Activated B cell treated with CpG ODN at 0.5 μM for 24 hours (primary cell): ENCODE measurements around the gene MRPL2. TPM values are rescaled to one million over a fixed set of nuclear protein-coding genes. Genes with fewer than 3 reads are reported as not detected.

ENCODE experiments used
- ATAC-seq: fragments of 200-7000 bp; cut with Tn5 transposase; one replicate; pipeline ENCODE4 v1.10.0; 2021; ENCODE audit warnings: low read depth, mild to moderate bottlenecking, moderate library complexity
- CTCF ChIA-PET: fragments of 350-600 bp; sonication (Branson Sonifier 250); formaldehyde crosslinking; loops from one replicate; lab custom pipeline; 2021; ENCODE audit warnings: antibody characterized with exemption; lab: Charles Lee
- POLR2A ChIA-PET: fragments of 350-600 bp; sonication (Branson Sonifier 250); formaldehyde crosslinking; loops from one replicate; lab custom pipeline; 2021; ENCODE audit warnings: antibody characterized with exemption; lab: Charles Lee
- DNase-seq: peaks from one replicate; pipeline ENCODE4 v3.0.0; 2022
- H3K27ac Mint-ChIP-seq: one replicate; pipeline ENCODE4 v1.8.0; 2020; ENCODE audit warnings: mixed read lengths
- H3K27me3 Mint-ChIP-seq: one replicate; pipeline ENCODE4 v1.8.0; 2021; ENCODE audit warnings: mixed read lengths
- H3K36me3 Mint-ChIP-seq: one replicate; pipeline ENCODE4 v1.8.0; 2021; ENCODE audit warnings: low read depth, mixed read lengths
- H3K4me1 Mint-ChIP-seq: one replicate; pipeline ENCODE4 v1.8.0; 2021; ENCODE audit warnings: mixed read lengths
- H3K4me3 Mint-ChIP-seq: one replicate; pipeline ENCODE4 v1.8.0; 2020; ENCODE audit warnings: mild to moderate bottlenecking, mixed read lengths
- H3K9me3 Mint-ChIP-seq: one replicate; pipeline ENCODE4 v1.8.0; 2020; ENCODE audit warnings: mixed read lengths
- intact Hi-C: fragments of 100-400 bp; cut with micrococcal nuclease; formaldehyde crosslinking; loops from one replicate; pipeline ENCODE4 v1.15.1; 2024
- total RNA-seq: library from RNA; stranded (reverse); gene quantifications from 2 replicates; pipeline ENCODE4 v1.2.3, GENCODE V29; 2022
- TF ChIP-seq, protein P1 (sequence below): fragments of 200-600 bp; IDR thresholded peaks from one replicate; pipeline ENCODE4 v1.8.0; 2022; ENCODE audit warnings: antibody characterized with exemption, mild to moderate bottlenecking

MRPL2 gene
- total RNA-seq: 43.9 and 47.8 TPM in 2 replicates

DNA sequence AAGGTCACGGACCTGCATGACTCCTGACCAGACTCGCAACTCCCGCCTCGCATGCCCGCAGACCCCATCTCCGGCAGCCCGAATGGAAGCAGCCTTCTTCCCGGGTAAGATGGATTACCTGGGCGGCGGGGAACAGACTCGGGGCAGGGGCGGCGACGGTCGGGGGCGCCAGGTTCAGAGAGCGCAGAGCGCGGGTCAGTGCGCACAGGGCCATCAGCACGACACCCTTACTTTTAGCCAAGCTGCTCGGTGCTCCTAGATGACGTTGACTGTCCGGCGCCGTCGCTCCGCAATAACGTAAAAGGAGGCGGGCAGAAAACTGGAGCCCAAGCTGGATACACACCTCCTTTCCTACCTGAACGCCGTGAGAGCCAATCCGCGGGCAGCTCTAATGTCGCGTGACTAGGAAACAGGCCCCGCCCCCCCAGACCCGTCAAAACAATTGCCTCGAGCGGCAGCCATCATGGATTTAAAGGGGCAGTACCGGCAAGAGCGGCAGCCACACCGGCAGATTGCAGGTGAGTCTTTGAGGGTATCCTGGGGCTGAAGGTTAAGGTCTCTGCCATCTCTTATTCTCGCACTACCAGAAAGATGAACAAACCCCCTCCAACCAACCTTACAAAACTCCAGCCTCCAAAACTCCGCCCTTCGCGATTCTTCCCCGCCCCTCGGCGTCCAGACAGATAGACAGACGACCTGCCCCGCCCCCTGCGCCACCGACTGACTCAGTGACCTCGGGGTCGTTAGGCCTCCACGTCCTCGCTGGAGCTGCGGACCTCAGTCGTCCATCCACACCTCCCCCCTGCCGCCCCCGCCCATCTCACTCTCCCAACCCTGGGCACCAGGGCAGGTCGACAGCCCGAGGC lies at the start of gene MRPL2, which contains the start of gene KLC4:
MRPL2 (minus strand) TSS at position 267 of the 866 bp plus-strand sequence; CDS start at position 214, 53 bp downstream.
KLC4 (plus strand) TSS at position 464 of the 866 bp plus-strand sequence. CDS start 1,705 bp downstream, outside the sequence.
- CTCF ChIA-PET: interaction anchor here (0.6 kb wide), 1 partner anchor 49 kb away, joined by 5 read pairs; no protein-coding TSS in a partner anchor
- POLR2A ChIA-PET: interaction anchor here (0.5 to 2.9 kb wide), 28 partner anchors 10 to 1035 kb away, joined by 3 to 33 read pairs (median 4); partner anchors contain the start of genes CNPY3, CUL9, KLHDC3 and MEA1
- Mint-ChIP-seq H3K36me3 (peaks cover 43% of the 10 kb centered on the region), H3K27ac (peak within 1 kb of the TSS; percentile 97), H3K4me1 (peaks cover 38% of the 10 kb centered on the region), H3K27me3 (no peaks in the 10 kb centered on the region), H3K9me3 (no peaks in the 10 kb centered on the region), H3K4me3 (peak within 1 kb of the TSS; percentile 95)
- intact Hi-C loops: loop anchor here (1.0 to 10.0 kb wide), 12 partner anchors 27 to 517 kb away; partner anchors contain the start of genes BICRAL, CNPY3, CUL9 and DNPH1
- ATAC-seq (peak; percentile 97), DNase-seq (peak; percentile 94)
- TF ChIP-seq, protein P1, sequence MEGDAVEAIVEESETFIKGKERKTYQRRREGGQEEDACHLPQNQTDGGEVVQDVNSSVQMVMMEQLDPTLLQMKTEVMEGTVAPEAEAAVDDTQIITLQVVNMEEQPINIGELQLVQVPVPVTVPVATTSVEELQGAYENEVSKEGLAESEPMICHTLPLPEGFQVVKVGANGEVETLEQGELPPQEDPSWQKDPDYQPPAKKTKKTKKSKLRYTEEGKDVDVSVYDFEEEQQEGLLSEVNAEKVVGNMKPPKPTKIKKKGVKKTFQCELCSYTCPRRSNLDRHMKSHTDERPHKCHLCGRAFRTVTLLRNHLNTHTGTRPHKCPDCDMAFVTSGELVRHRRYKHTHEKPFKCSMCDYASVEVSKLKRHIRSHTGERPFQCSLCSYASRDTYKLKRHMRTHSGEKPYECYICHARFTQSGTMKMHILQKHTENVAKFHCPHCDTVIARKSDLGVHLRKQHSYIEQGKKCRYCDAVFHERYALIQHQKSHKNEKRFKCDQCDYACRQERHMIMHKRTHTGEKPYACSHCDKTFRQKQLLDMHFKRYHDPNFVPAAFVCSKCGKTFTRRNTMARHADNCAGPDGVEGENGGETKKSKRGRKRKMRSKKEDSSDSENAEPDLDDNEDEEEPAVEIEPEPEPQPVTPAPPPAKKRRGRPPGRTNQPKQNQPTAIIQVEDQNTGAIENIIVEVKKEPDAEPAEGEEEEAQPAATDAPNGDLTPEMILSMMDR: no peak

DNA sequence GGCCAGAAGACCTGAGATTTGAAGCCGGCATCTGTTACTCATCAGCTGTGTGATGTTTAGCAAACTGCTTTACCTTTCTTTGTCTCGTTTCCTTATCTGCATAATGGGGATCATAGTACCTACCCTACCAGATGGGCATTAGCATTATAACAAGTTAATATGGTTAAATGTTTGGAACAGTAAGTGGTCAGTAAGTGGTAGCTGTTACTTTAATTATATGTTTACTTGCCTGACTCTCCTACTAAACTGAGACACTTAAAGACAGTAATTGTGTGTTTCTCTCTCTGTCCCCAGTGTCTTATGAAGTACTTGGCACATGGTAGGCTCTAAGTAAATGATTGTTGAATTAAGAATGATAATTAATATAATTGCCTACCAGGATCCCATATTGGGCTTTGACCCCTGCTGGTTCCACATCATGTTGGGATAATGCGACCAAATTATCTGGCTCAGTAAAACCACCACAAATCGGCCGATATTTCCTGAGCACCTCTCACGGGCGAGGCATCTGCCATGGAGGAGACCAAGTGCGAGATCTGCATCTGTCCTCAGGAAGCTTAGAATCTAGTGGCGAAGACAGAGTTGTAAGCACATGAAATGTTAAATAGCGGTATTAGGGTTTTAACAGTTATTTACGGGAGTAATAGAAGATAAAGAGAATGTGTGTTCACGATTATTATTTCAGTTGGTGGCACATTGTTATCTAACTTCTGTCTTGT lies 48.3 kb upstream of the MRPL2 start:
- ATAC-seq (no peak), DNase-seq (no peak)
- ChIA-PET POLR2A (interaction anchor here (0.5 kb wide), 1 partner anchor 162 kb away, joined by 6 read pairs; no protein-coding TSS in a partner anchor), CTCF (no interaction called here)
- intact Hi-C loops: no loop called here
- H3K36me3 Mint-ChIP-seq: no peaks in the 10 kb centered on the region
- H3K4me3 Mint-ChIP-seq: no peak overlapping the region
- H3K27ac Mint-ChIP-seq: no peak overlapping the region
- TF ChIP-seq, protein P1: no peak
- no peaks in the 10 kb centered on the region for H3K4me1 Mint-ChIP-seq
- H3K27me3 Mint-ChIP-seq: no peaks in the 10 kb centered on the region
- H3K9me3 Mint-ChIP-seq: no peaks in the 10 kb centered on the region

GRCh38 chr6:43105538-43106222 lies 46.4 kb upstream of the MRPL2 start:
- TF ChIP-seq, protein P1: no peak
- POLR2A ChIA-PET: interaction anchor here (0.5 kb wide), 1 partner anchor 349 kb away, joined by 3 read pairs; no protein-coding TSS in a partner anchor
- H3K9me3 Mint-ChIP-seq: no peaks in the 10 kb centered on the region
- no peaks in the 10 kb centered on the region for H3K4me1 Mint-ChIP-seq
- H3K4me3 Mint-ChIP-seq: no peak overlapping the region
- H3K36me3 Mint-ChIP-seq: no peaks in the 10 kb centered on the region
- DNase-seq (no peak), ATAC-seq (no peak)
- no peaks in the 10 kb centered on the region for H3K27me3 Mint-ChIP-seq
- intact Hi-C loops: no loop called here
- no peak overlapping the region for H3K27ac Mint-ChIP-seq
- CTCF ChIA-PET: no interaction called here

DNA sequence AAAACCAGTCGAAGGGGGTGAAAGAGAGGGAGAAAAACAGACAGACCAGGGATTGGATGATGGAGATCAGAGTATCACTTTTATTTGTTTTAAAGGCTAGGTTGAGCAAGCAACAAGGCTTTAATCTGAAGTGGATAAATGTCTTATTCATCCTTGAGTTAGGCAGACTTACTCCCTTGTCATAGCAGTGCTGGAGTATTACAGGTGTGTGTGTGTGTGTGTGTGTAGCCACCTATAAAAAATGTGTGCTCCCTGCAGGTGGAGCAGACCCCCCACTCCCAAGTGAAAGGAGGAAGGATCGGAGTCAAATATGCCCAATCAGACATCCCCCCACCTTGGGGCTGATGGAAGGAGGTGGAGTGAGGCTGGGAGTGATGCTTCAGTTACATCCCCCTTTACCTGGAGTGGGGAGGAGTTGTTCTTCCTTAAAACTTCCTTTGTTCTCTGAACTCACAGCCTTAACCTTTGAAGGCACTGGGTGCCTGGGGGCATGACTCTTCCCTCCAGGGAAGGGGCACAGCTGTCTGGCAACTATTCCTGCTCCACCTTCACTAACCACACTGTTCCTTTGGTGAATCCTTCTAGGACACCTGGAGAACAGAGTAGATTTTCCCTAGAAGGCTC lies 44.1 kb upstream of the MRPL2 start:
- Mint-ChIP-seq H3K36me3 (no peaks in the 10 kb centered on the region), H3K27ac (no peak overlapping the region), H3K9me3 (no peaks in the 10 kb centered on the region), H3K4me1 (no peaks in the 10 kb centered on the region), H3K27me3 (no peaks in the 10 kb centered on the region), H3K4me3 (no peak overlapping the region)
- ATAC-seq (no peak), DNase-seq (no peak)
- ChIA-PET POLR2A (no interaction called here), CTCF (no interaction called here)
- intact Hi-C loops: no loop called here
- TF ChIP-seq, protein P1: no peak
